ENCODE results near the gene CAMK2N2.

CAMK2N2 gene

DNA sequence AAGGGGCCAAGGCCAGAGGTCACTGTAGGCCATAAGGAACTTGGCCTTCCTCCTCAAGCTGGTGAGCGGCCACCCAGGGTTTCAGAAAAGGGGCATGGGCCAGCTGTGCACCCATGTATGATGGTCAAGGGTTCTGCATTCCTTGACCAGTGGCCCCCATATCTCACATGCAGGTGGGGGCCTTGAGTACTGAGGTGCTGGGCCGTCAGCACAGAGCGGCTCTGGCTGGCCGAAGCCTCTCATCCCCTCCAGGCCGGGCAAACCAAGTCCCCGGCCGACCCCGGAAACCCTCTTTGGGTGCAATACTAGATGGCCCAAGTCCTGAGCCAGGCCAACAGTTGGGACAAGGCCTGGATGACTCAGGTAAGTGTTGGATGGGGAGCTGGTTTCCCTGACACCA lies 22.1 kb downstream of the CAMK2N2 start:
- FAIRE-seq, result no peak

GRCh38 chr3:184238246-184238818 lies 23.0 kb downstream of the CAMK2N2 start:
- FAIRE-seq, result no peak

DNA sequence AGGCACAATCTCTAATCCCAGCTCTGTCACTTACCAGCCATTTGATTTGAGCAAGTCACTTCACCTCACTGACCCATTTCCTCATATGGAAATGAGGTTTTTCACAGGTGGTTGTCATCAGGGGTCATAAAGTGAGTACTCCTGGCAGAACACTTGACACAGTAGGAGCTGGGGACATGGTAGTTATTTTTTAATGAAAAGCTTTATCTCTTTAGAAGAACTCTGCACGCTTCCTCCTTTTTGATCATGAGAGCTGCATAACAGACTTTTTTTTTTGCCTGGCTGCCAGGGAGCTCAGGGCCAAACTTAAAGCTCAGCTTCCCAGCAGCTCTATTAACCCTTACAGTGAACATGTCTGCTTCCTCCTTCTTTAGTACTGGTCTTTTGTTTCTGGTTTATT lies 23.5 kb downstream of the CAMK2N2 start:
- FAIRE-seq, result no peak

DNA sequence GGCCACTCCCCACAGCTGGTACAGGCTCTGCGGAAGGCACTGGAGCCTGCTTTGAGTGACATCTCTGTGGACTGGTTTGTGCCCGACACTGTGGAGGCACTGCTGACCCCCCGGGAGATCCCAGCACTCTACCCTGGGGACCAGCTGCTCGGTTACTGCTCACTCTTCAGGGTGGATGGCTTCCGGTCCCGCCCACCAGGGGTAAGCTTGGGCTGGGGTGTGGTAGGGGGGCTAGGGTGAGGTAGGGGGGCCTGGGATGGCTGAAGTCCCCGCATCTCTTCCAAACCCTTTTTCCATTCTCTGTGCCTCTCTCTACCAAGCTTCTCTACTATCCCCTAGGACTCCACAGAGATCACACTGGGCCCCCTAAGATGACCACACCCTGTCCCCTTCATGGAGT lies 24.1 kb downstream of the CAMK2N2 start:
- no peak for FAIRE-seq

DNA sequence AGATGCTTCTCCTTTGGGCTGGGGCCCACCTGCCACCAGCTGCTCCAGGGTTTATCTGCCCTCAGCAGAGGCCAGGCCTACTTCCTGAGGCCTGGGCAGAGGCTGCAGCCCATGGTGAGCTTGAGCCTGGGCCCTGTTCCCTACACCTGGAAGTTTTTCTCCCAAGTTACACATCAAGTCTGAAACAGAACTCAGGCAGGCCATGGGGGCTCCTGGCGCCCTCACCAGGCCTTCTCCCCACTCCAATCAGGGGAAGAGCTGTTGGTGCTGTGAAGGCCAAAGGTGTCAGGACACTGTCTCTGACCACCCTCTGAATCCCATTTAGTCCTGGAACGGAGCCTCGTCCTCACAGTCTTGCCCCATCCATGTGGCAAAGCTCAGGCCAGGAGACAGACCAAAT lies 24.7 kb downstream of the CAMK2N2 start:
- no peak for FAIRE-seq

DNA sequence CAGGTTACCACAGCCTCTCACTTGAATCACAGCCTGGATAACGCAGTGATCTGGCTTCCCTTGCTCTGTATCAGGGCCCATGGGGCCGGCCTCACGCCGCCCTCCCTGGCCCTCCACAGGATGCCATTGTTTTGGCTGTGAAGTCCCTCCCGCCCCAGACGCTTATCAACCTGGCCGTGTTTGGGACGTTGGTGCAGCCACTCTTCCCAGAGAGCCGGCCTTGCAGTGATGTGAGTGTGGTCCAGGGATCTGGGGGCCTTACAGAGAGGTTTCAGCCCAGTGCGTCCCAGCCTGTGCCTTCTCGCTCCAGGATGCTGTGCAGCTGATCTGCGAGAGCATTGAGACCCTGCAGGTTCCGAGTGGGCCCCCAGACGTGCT lies 25.3 kb downstream of the CAMK2N2 start:
- no peak for FAIRE-seq

DNA sequence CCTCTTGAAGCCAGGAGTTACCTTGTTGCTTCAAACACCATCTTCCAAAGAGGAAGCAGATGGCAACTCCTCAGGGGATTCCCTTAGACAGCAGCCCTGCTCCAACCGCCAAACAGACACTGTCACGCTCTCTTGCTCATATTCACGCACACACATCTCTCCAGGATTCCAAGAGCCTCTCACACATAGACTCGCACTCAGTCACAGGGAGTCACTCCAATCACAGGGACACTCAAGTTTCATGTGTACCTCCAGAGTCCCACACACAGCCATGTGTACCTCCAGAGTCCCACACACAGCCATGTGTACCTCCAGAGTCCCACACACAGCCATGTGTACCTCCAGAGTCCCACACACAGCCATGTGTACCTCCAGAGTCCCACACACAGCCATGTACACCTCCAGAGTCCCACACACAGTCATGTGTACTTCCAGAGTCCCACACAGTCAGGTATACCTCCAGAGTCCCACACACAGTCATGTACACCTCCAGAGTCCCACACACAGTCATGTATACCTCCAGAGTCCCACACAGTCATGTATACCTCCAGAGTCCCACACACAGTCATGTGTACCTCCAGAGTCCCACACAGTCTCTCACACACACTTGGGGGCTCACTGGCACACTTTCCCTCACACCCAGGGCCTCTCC lies 25.8 kb downstream of the CAMK2N2 start:
- no peak for FAIRE-seq

DNA sequence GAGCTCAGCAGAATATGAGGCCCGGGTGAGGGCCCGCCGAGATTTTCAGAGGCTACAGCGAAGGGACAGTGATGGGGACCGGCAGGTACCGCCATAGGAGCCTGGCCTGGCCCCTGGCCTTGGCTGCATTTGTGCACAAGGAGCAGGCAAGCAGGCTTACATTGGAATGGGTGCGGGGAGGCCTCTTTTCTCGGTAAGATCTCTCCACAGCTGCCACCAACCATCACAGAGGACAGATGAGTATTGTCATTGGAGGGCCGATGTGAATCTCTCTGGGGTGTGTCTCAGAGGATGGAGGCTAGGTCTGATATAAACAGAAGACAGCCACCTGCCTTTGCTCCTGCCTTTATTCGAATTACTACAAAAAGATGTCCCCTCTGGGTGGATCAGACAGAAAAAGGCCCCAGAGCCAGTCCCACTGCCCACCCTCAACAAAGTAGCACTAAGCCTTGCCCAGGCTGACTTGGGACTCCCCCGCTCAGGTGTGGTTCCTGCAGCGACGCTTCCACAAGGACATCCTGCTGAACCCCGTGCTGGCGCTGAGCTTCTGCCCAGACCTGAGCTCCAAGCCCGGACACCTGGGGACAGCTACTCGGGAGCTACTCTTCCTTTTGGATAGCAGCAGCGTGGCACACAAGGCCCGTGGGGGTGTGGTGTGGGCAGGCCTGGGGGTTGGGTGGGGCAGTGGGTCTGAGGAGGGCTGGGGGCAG lies 26.5 kb downstream of the CAMK2N2 start:
- FAIRE-seq, result no peak

GRCh38 chr3:184234224-184234623 lies 27.1 kb downstream of the CAMK2N2 start:
- FAIRE-seq, result peak; percentile 36

DNA sequence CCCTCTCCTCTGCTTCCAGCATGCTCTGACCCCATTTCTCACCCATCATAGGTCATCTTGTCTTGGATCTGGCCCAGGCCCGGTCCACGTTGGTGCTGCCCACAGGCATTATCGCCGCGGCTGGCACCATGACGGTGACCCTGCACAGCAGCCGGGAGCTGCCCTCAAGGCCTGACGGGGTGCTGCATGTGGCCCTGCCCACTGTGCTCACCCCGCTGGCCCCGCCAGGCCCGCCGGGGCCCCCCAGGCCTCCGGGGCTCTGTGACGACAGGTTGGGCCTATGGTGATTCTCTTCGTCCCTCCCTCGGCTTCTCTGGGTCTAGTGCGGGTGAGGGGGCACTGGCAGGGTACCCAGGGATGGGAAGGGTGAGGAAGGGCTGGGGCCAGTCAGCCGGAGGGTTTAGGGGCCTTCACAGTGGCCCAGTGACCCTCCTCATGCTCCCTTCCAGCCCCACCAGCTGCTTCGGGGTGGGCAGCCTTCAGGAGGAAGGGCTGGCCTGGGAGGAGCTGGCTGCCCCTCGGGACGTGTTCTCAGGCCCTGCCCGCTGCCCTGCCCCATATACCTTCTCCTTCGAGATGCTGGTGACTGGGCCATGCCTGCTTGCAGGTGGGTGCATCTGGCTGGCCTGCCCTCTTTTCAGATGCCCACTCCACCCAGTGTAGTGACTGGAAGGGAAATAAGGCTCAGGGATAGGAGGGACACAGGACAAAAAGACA lies 28.1 kb downstream of the CAMK2N2 start:
- no peak for FAIRE-seq

GRCh38 chr3:184231671-184232070 lies 29.7 kb downstream of the CAMK2N2 start:
- FAIRE-seq, result no peak

DNA sequence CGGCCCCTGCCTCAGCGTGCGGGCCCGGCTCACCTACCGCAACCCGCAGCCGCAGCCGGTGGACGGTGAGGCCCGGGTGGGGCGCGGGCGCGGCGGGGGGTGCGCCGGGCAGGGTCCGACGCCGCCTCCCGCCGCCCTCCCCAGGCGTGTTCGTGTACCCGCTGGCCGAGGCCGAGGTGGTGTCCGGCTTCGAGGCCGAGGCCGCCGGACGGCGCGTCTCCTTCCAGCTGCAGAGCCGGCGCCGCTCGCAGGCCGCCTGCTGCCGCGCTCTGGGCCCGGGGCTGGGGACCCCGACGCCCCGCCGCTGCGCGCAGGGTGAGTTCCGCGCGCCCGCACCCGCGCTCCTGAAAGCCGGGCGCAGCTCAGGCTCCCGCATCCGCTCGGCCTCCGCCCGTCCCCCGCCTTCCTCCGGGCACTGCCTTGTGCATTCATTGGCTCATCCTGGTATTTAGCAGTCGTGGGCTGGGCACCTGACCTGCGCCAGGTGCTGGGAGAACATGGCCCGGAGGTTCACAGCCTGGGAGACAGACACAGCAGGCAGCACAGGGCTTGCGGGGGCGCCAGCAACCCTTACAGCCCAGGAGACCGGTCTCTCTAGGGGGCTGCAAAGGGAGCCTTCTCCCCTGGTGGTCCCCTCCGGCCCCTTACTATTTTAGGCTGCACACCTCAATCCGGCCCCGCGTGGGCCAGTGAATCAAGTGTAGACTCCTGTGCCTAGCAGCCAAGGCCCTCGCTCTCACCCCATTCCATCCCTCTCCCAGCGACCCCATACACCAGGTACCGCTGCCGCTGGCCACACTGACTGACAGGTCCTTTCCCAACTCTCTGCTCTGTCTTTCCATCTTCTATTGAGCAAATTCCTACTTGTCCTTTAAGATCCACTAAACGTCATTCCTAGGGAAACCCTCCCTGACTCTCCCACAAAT lies 30.5 kb downstream of the CAMK2N2 start:
- FAIRE-seq, result no peak

DNA sequence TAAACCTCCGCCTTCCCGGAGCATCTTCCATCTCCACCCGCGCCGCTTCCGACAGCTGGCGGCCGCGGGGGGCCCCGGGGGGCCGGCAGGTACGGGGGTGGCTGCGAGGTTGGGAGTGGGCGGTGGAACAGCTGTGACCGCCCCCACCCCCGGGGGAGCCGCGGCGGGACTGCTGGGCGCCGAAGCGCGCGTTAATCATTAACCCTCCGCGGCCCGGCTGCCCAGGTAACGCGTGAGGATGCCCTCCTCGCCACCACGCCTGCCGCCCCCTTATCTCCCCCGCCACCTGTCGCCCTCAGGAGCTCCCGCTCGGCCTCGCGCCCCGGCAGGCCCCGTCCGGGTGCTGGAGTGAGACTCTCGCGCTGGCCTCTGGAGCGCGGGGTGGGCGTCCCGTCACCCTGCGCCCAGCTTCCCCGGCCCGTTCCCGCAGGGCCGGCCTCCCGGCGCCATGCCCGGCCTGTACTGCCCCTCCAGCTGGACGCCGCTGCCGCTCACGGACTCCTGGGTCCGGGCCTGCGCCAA lies 31.2 kb downstream of the CAMK2N2 start:
- no peak for FAIRE-seq

GRCh38 chr3:184229394-184230080 lies 31.8 kb downstream of the CAMK2N2 start, which contains the start of gene VWA5B2:
Gene VWA5B2, plus strand, starts transcription at chr3:184229585. Its CDS starts 944 bp downstream, at chr3:184230529.
- FAIRE-seq, result no peak

- FAIRE-seq, result no peak
Observed at GRCh38 chr3:184228376-184229137, 32.8 kb downstream of the CAMK2N2 start.

DNA sequence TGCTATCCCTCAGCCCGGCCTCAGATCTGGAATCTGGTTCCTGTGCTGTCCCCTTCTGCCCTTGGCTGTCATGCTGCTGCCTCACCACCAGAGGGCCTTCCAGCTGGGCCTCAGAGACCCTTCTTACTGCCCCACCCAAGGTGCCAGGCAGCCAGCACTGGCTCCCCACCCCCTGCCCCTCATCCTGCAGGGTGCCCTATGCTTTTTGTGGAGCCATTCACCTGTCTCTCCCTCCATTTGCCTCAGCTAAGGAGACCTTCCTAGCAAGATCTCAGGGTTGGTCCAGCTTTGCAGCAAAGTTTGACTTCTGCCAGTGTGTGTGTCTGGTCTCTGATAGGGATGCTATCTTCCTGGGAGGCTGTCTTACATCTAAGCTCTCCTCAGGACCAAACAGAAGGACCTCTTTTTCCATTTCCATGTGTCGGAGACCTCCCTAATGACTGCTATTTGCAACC lies 33.8 kb downstream of the CAMK2N2 start:
- FAIRE-seq, result no peak

- no peak for FAIRE-seq
Observed at GRCh38 chr3:184223946-184224345, 37.4 kb downstream of the CAMK2N2 start.

- no peak for FAIRE-seq
Observed at GRCh38 chr3:184222521-184222920, 38.8 kb downstream of the CAMK2N2 start.

DNA sequence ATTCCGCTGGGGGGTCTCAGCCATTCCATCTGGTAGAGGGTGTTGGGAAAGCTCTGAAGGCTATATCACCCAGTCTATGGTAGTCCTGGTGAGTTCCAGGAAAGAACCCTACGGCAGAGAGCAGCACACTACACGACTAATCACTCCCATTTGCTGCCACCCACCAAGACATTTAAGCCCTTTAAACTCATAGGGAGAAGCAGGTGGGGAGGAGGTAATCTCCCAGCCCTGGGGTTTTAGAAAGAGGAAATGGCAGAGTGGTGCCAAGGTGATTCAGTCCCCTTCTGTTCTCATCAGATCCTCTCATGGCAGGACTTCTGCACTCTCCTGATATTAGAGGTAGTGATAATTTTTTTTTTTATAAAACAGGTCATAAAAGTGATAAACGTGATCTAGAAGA lies 42.5 kb downstream of the CAMK2N2 start:
- no peak for FAIRE-seq

DNA sequence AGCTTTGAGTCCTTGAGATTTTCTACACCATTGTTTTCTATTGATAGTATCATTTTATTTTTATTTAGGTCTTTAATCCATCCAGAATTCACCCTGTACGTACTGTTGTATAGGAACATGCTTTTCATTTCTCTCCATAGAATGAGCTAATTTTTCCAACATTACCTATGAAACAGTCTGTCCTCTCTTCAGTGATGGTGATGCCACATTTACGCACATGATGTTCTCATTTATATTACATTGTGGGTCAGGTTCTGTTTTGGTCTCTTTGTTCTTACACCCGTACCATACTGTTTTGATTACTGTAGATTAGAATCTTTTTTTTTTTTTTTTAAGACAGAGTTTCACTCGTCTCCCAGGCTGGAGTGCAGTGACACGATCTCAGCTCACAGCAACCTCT lies 49.6 kb downstream of the CAMK2N2 start:
- no peak for FAIRE-seq

GRCh38 chr3:184211297-184211696 lies 50.1 kb downstream of the CAMK2N2 start:
- no peak for FAIRE-seq
